HG03139 (cell line): ENCODE measurements around the gene P2RY6.

Experiments used
- ATAC-seq: cut with Tn5 transposase; IDR thresholded peaks from one replicate; pipeline ENCODE4 v1.9.1; 2021; ENCODE audit not compliant: unreplicated experiment

P2RY6 gene

DNA sequence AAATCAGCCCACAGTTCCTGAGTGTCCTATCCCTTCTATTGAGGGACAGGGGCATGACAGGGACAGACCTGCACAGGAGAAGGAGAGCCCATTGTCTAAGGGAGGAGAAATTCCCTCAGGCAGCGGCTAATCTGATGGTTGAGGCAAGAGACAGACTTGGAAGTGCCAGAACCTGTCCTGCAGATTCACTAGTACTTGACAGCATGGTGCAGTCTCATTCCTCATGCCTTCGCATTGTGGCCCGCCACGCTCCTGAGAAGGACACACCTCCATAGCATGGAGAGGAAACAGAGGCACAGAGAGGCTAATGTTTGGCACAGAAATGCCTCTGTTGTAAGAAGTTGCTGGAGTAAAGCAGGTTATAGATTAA lies 3.2 kb downstream of the P2RY6 start:
- no peak for ATAC-seq

DNA sequence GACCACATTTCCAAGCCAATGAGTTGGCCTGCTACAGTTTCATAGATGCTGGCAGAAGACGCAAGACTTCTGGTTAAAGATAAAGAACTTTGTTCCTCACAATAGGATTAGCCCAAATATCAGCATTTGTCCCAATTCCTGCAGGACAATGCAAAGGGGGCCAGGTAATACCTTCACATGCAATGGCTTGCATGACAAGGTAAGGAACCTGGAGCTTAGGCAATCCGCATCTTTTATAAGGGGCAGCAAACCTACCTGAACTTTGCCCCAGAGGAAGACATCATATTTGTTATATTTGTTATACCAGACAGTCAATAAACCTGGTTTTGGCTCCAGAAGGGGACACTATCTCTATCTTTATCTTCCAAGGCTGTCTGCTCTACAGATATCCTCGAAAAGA lies 5.3 kb downstream of the P2RY6 start:
- no peak for ATAC-seq

DNA sequence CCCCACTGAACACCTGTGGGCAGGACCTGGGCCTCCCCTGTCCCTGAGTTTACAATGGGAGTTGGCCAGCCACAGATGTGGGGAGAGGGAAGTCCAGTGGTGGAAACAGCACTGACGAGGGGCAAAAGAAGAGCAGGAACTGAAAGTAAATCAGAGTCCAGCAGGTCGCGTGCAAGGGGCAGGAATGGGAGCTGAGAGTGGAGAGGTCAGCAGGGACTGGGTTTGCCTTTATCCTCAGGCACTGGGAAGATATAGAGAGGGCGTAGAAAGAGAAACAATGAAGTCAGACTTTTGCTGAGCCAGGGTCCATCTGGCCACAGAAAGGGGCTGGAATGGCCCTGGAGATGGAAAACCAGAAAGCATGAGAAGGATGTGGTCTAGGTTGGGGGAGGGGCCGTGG lies 8.5 kb downstream of the P2RY6 start:
- ATAC-seq = no peak

DNA sequence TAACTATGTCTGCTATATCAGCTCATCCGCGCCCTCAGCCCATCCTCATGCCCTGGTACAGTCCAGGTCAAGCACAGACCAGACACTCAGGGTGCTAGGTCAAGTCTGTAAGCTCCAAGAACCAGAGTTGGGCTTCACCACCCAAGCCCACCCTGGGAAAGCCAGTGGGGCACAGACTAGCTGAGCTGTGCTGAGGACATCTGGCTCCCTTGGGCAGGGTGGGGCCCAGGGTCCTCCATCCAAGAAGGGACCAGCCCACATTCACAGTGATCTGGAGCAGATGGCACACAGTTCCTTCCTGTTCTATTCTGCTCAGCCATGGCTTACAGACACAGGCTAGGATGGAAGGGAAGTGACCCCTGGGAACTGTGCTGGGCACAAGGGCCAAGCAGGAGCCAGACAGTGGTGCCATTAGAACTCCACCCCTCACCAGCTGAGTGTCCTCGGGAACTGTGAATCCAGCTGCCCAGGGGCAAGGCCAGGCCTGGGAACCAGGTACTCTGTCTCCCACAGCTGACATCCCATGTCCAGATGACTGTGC lies 9.1 kb downstream of the P2RY6 start:
- no peak for ATAC-seq

DNA sequence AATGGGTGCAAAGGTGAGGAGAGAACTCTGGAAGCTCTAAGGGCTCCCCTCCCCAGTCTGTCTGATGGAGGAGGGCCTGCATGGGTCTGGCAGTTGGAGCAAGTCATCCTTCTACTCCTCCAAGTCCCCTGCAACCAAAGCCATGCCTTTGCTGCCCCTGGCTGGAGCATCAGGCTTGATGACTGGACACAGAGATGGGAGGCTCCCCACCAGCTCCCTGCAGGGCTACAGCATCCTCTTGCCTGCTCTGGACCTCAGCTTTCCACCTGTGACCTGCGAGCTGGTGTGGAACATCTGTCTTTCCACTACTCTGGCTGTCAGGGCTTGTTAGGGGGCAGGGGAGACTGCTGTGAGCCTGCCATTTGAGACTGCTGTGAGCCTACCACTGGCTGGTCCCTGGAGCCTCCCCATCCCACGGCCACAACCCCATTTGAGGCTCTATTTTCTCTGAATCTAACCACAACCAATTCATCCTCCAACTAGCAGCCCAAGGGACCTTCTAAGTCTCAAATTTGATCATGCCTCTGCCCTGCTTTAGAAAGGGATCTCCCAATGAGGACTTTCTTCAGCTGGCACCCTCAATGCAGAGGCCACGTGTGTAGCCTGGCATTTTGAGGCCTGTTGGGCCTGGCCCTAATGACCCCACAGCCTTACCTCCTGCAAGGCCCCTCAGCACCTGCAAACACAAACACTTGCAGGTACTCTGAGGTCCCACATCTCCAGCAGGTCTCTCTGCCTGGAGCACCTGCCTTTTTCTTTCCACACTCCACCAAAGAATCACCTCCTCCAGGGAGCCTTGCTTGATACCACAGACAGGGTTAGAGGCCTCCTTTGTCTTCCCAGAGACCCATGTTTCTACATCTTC lies 9.9 kb downstream of the P2RY6 start:
- ATAC-seq = no peak

DNA sequence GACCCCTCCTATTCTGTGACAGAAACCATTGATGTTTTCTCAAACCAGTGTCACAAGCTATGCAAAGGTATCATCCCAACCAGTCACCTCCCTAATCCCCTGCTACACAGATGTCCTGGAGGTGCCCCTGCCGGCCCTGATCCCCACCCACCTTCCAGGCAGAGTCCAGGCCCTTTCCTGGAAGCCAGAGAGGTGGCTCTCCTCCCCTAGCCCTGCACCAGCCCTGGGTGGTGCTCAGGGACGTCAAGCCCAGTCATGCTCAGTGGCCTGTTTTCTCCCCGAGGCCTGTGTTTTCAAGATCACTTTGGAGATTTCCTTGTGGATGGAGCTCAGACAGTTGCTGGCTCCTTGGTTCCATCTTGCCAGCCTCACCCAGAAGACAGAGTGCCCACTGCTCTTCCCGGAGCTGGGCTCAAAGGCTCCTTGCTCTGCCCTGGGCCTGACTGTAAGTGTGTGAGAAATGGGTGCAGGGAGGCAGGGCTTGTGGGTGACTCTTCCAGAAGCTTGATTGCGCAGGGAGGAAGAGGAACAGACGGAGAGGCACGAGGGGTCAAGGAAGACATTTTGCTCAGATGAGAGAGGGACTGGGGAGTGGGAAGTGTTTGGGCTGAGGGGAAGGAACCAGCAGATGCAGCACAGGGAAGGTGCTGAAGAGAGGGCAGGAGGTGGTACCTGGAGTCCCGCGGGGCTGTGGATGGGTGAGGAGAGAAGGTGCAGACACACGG lies 11.3 kb downstream of the P2RY6 start:
- no peak for ATAC-seq

DNA sequence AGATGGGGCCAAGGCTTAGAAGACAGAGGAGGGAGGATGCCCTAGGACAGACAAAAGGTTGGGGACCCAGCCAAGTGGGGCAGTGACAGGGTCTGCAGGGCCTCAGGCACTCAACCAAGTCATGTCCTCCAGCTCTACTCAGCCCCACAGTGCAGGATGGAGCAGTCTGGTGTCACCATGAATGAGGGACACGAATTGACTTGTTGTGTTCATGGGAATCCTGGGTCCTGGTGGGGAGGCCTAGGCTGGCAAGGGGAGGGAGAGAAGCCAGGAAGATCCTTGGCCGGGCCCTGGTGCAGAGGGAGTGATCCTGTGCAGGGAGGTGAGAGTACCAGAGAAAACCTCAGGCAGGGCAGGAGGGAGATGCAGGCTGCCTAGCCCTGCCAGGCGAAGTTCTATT lies 12.0 kb downstream of the P2RY6 start:
- no peak for ATAC-seq

DNA sequence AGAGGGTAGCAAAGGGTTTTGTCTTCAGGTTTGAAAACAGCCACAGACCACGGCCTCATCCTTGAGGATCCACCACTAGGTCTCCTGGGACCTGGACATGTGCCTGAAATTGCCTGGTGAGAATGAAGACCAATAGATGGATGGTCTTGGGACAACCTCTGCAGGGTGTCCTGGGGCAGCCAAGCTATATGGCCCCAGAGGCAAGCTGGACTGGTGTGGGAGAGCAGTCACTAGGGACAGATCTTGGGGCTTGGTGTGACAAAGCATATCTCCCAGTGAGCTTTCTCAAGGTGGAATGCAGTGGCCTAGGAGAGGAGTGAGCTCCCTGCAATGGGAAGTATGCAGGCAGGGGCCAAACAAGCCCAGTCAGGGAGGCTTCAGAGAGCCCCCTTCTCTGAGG lies 13.6 kb downstream of the P2RY6 start:
- ATAC-seq = no peak

DNA sequence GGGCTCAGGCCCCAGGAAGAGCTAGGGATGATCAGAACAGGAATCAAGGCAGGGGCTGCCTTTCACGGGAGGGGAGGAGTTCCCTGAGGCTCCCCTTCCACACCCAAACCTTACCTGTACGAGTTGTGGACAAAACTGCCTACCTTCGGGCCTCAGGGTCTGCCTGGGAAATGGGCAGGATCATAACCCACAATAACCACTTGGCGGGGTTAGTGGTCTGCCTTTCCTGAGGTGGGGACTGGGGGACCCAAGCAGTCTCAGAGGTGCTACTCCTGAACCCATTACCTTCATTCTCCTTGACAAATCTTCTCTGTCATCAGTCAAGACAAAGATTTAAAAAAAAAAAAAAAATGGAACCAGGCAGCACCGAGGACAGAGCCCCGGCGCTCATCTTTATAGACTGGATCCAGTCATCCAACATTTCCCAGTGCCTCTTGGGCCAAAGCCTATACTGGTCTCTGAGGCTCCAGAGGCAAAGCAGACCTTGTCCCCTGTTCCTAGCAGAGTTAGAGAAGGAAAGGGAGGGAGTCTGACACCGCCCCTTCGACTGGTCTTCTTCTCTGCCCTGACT lies 14.2 kb downstream of the P2RY6 start:
- no peak for ATAC-seq

DNA sequence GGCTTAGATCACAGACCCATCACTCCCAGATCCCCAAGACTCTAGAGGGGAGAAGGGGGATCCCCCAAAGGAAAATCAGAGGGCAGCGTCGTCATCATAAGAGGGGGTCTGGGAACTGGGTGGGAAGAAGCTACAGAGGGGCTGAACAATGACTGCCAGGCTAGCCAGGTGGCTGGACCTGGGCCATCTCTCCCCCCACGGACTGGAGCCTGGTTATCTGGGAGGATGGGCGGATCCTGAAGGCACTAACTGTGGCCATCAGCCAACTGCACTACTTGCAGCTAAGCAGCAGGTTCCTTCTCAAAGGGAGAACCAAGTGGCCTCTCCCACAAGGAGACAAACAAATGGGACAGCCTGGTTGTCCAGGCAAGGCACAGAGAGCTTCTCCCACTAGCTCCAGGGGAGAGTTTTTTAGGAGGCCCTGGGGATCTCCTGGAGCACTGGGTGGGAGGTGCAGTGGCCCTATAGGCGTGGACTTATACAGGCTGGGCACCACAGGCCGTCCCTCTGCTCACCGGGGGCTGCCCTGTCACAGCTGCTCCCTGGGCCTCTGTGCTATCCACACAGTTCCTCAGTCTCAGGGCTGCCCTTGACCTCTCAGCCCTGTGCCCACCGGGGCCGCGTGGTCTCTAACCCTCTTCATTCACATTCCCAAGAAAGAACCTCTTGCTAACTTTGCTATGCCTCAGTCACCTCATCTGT lies 15.4 kb downstream of the P2RY6 start:
- ATAC-seq = no peak

DNA sequence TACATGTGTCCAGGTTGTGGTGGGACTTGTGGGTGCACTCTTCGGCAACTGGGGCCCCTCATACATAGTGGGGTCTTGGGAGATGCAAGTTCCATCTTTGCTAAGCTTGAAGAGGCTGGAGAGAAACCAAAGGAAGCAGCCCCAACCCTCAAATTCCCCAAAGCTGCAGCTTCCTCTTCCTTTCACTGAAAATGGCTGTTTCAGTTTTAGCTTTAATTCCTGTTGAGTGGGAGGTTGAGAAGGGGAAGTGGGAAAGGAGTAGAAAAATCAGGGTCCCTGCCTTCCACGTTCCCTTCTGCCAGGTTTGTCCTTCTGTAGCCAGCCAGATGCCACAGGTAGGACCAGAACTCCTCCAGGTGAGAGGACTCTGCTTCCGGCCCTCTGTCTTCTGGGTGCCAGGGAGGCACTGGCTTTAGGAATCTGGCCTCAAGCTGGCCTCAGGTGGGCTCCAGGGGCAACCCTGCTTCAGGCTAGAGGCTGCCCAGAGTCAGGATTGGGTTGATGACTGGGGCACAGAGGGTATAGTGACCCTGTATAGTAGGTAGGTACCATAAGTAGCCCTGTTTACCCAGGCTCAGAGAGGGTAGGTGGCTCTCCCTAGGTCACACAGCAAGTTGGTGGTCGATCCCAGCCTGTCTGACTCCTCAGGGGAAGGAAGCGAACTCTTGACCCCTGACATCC lies 16.2 kb downstream of the P2RY6 start:
- no peak for ATAC-seq

DNA sequence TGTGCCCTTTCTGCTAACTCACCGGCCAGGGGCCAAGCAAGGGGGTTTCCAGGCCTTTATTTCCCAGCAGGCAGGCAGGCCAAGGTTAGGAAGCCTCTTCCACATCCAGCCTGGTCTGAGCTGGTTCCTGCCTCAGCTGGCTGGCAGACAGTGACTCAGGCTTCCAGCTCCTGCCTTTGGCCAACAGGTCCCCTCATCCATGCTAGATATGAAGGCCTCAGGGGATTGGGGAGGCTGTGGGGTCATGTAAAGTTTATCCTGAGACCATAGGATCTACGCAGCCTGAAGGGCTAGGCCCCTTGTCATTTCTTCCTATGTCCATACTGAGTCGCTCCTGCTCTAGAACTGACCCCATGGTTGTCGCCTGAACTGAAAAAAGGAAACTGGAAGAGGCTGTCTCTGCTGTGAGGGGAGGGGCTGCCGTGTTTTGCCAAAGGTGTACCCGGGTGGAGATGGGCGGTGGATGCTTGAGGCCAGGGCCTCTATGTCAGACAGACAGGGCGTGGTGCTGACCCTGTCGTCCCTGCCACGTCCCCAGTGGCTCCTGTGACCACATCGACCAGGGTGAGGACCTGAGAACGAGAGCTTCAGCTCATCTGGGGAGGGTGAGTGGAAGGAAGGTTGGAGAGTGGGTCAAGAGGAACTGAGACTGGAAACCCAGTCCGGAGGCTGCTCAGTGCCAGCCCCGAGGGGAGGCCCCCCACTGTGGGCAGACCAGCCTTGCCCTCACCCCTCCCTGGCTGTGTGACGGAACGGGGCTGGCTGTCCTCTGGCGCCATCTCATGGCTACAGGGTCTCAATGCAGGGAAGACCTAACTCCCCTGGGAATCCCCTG lies 17.0 kb downstream of the P2RY6 start:
- peak; percentile 59 for ATAC-seq

DNA sequence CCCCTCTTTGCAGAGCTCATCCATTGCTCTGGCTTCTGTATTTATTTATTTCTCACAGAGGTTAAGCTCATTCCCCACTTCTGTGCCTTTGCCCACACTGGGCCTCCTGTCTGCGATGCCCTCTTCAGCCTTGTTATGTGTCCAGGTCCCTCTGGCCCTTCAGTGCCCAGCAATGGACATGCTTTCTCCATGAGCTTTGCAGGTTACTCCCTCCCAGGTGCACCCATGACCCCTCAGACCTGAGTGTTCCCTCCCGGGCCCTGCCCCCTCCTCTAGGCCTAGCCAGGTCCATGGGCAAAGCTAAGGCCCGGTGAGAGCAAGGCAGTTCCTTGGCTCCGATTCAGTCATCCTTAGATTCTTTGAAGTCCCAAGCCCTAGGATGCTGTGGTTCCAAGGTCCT lies 18.4 kb downstream of the P2RY6 start:
- no peak for ATAC-seq

DNA sequence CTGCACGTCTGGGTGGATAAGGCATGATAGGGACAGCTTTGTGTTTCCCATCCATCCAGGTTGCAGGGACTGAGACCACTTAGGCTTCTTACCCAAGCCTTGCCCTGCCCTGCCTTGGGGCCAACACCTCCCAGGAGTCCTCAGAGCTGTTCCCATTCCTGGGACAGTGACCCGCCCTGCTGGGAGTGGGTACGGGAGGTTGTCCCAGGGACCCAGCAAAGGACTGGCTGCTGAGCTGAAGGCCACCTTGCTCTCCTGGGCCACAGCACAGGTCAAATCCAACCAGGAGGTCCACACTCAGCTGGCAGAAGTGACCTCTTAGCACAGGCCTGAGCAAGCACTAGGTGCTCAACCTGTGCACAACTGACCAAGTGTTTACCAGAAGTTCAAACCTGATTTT lies 19.1 kb downstream of the P2RY6 start:
- ATAC-seq = no peak

DNA sequence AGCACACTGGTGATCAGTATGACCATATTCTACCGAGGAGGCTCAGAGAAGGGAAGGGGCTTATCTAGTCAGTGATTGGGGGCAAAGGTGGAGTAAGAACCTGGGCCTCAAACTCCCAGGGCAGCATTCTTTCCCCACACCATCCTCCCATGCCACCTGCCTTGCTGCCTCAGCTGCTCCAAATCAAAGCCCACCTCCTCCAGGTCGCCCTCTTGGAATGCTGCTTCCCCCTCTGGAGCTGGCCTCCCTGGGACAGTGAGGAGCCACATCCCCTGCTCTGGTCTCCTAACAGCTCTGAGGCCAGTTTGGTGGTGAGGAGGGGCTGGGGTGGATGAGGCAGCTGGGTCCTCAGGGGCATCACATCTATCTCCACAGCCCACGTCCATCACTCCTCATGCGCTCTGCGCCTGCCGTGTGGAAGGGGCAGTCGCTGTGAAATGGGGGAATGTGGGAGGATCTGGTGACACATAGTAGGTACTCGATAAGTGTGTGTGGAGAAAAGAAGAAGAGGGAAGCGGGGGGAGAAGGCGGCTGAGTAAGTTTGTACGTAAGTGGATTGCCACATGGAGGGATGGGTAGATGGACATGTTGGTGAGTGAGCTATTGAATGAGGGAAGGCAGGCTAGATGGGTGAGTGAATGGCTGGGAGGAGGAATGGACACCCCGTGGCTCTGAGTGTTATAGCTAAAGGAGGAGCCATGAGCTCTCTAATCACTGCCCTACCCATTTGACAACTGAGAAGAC lies 19.8 kb downstream of the P2RY6 start:
- ATAC-seq = no peak

DNA sequence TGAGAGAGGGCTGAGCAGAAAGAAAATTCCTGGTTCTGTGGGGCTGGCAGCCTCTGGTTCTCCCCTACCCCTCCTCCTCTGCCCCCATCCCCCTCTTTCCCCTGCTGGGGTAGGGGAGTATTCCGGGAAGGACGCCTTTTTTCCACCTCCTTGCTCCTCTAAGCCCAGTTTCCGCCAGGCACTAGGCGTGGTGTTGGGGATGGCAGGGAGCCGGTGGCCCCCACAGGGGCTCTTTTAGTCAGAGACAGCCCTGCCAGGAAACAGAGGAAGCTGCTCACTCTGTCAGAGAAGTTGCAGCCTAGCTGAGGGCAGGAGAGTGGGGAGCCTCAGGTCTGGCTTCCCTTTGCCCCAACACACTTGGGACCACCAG lies 20.4 kb downstream of the P2RY6 start:
- ATAC-seq = no peak

DNA sequence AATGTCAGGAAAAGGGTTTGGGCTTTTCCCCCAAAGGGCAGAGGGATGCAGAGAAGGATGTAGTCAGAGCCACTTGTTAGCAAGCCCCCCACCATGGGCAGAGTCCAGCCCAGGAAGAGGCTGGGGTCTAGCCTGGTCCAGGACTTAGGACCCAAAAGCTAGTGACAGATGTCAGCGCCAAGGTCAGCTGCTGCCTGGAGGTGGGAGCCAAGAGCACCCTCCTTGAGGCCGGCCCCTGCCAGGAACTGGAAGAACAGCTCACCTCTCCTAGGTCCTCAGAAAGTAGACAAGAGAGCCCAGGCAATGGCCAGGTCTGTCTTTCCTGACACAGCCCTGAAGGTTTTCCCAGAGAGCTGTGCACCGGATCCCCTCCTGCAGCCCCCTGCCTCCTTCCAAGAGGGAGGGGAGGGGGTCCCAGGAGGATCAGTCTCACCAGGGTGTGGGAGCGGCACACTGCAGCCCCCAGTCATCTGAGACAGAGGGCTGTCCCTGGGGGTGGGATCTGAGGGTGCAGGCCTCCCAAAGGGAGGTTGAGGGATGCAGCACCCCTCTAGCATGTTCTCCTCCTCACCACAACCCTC lies 21.3 kb downstream of the P2RY6 start:
- ATAC-seq = no peak

DNA sequence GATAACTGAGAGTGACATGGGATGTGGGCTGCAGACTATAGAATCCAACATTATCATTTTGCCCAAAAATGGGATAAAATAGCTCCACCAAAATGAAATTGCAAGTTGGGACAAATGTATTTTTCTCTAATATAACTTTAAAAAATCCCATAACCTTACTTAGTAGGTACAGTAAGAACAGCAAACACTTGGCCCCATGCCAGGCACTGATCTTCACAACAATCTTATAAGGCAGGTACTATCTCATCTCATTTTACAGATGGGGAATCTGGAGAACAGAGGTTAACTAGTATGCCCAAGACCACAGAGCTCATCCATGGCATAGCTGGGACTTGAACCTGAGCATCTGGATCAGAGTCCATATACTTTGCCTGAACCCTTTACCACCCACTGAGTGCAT lies 22.5 kb downstream of the P2RY6 start:
- no peak for ATAC-seq
